ENCODE measurements around the gene ALKBH8.

GRCh38 chr11:107496011-107496410, 69.5 kb downstream of the ALKBH8 start:
- no peak for TF ChIP-seq CTCF (IDR thresholded peaks at IDR 0.05)
- no peak for TF ChIP-seq ZFP36 (IDR thresholded peaks at IDR 0.05; ENCODE audit: borderline replicate concordance, partially characterized antibody)
- no peak for TF ChIP-seq SMC3 (IDR thresholded peaks at IDR 0.05)
- no peak for TF ChIP-seq SREBF2 (IDR thresholded peaks at IDR 0.05)
- TF ChIP-seq HOXA7 (CRISPR knock-in tag; IDR thresholded peaks at IDR 0.05): no peak
- no peak for TF ChIP-seq CHD4 (IDR thresholded peaks at IDR 0.05; ENCODE audit: borderline replicate concordance)
